Ammon's horn (tissue), 1 donor: ENCODE data around the gene NAT14.

Source experiments
- DNase-seq: peaks from one replicate; pipeline ENCODE4 v3.0.0-alpha.2; 2016; ENCODE audit warnings: low spot score

NAT14 gene

GRCh38 chr19:55471266-55471665 lies 13.7 kb upstream of the NAT14 start:
- no peak for DNase-seq

- DNase-seq, result no peak
These were observed 12.5 kb upstream of the NAT14 start for GRCh38 chr19:55472463-55472862.

- DNase-seq, result no peak
These were observed 11.6 kb upstream of the NAT14 start for GRCh38 chr19:55473225-55474012.

GRCh38 chr19:55474269-55475265 lies 10.4 kb upstream of the NAT14 start:
- DNase-seq, result no peak

GRCh38 chr19:55476100-55476775 lies 8.8 kb upstream of the NAT14 start, which contains the start of gene ZNF628:
Gene ZNF628 (plus strand): TSS chr19:55476617. CDS start chr19:55479911, 3,294 bp downstream.
- peak; percentile 99 for DNase-seq

GRCh38 chr19:55477905-55478304 lies 7.1 kb upstream of the NAT14 start:
- no peak for DNase-seq

GRCh38 chr19:55478364-55478763 lies 6.6 kb upstream of the NAT14 start:
- no peak for DNase-seq

GRCh38 chr19:55479045-55479444 lies 5.9 kb upstream of the NAT14 start:
- no peak for DNase-seq

GRCh38 chr19:55479451-55480230 lies 5.3 kb upstream of the NAT14 start:
- DNase-seq, result no peak

GRCh38 chr19:55481148-55481793 lies 3.7 kb upstream of the NAT14 start:
- no peak for DNase-seq

- DNase-seq, result no peak
These were observed 3.2 kb upstream of the NAT14 start for GRCh38 chr19:55481794-55482155.

GRCh38 chr19:55482156-55482961 lies 2.6 kb upstream of the NAT14 start:
- no peak for DNase-seq

GRCh38 chr19:55482967-55483705 lies 1.9 kb upstream of the NAT14 start:
- no peak for DNase-seq

GRCh38 chr19:55483706-55484592 lies 1.0 kb upstream of the NAT14 start:
- no peak for DNase-seq

- no peak for DNase-seq
These were observed 537 bp downstream of the NAT14 start for GRCh38 chr19:55485439-55486011.

- no peak for DNase-seq
These were observed 1.3 kb downstream of the NAT14 start for GRCh38 chr19:55486043-55486970.
